HepG2 (cell line): Measurements from ENCODE around the gene KRI1. TPM values are rescaled to one million over a fixed set of nuclear protein-coding genes. Genes with fewer than 3 reads are reported as not detected.

Experiments
- MEIS2 ChIP-seq: sonication (generic); formaldehyde crosslinking; IDR thresholded peaks from 2 replicates; pipeline ENCODE4 v1.9.0; 2021; ENCODE audit warnings: mild to moderate bottlenecking, missing genetic modification reagents
- ZNF205 ChIP-seq: IDR thresholded peaks from 2 replicates; pipeline ENCODE4 v1.6.1; 2018; ENCODE audit warnings: missing biosample characterization, missing genetic modification reagents
- ZNF318 ChIP-seq: sonication (generic); formaldehyde crosslinking; IDR thresholded peaks from 2 replicates; pipeline ENCODE4 v1.4.0; 2020; ENCODE audit warnings: mild to moderate bottlenecking, missing genetic modification reagents
- ZNF639 ChIP-seq: conservative IDR thresholded peaks from 2 replicates; pipeline ENCODE4 v1.6.1; 2018; ENCODE audit warnings: missing genetic modification reagents
- ZNF646 ChIP-seq: sonication (generic); formaldehyde crosslinking; IDR thresholded peaks from 2 replicates; pipeline ENCODE4 v1.9.0; 2021; ENCODE audit warnings: mild to moderate bottlenecking, missing genetic modification reagents
- polyA plus RNA-seq, 8 experiments: library from polyadenylated mRNA; depleted of rRNA in 3 of 8; stranded (reverse) in 7 of 8; unstranded in 1 of 8; fragments of >200 nt; fragmentation: Illumina TruSeq in 4 of 8; extraction: Trizol in 4 of 8; gene quantifications; 2 replicates each; pipeline versions ENCODE4 v1.2.1 to v1.2.3, GENCODE V29; 2011 to 2016; ENCODE audit warnings: low read depth in 4 of 8, missing spikeins in 1 of 8, mixed read lengths in 1 of 8; ENCODE audit not compliant: insufficient read depth in 1 of 8
- total RNA-seq, 5 experiments: library from RNA; depleted of rRNA; stranded (reverse); fragments of >200 nt; fragmentation: Illumina TruSeq; extraction: Trizol; gene quantifications; 2 replicates each; pipeline ENCODE4 v1.2.3, GENCODE V29; 2016; ENCODE audit warnings: low read depth in 1 of 5
- TF ChIP-seq, protein P1 (sequence below): sonication (generic); formaldehyde crosslinking; IDR thresholded peaks from 2 replicates; pipeline ENCODE4 v1.5.1; 2020; ENCODE audit warnings: missing genetic modification reagents, mild to moderate bottlenecking, borderline replicate concordance
- TF ChIP-seq, protein P2 (sequence below): sonication (generic); formaldehyde crosslinking; IDR thresholded peaks from 2 replicates; pipeline ENCODE4 v1.4.0; 2020; ENCODE audit warnings: missing genetic modification reagents, mild to moderate bottlenecking, borderline replicate concordance

The KRI1 gene
- total and polyA plus RNA-seq, 2 of the 13 experiments (the other 11 are each of a cell fraction or from before 2014, with no cell fraction given): 9.1 to 11.7 TPM

GRCh38 chr19:10544242-10544752 is 21.5 kb downstream of the KRI1 start (continued):
- TF ChIP-seq ZNF639 (CRISPR knock-in tag) (no peak), ZNF318 (no peak), MEIS2 (CRISPR knock-in tag) (no peak), ZNF646 (CRISPR knock-in tag) (no peak), ZNF205 (CRISPR knock-in tag) (no peak)
- TF ChIP-seq, protein P1, sequence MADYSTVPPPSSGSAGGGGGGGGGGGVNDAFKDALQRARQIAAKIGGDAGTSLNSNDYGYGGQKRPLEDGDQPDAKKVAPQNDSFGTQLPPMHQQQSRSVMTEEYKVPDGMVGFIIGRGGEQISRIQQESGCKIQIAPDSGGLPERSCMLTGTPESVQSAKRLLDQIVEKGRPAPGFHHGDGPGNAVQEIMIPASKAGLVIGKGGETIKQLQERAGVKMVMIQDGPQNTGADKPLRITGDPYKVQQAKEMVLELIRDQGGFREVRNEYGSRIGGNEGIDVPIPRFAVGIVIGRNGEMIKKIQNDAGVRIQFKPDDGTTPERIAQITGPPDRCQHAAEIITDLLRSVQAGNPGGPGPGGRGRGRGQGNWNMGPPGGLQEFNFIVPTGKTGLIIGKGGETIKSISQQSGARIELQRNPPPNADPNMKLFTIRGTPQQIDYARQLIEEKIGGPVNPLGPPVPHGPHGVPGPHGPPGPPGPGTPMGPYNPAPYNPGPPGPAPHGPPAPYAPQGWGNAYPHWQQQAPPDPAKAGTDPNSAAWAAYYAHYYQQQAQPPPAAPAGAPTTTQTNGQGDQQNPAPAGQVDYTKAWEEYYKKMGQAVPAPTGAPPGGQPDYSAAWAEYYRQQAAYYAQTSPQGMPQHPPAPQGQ: no peak
- TF ChIP-seq, protein P2, sequence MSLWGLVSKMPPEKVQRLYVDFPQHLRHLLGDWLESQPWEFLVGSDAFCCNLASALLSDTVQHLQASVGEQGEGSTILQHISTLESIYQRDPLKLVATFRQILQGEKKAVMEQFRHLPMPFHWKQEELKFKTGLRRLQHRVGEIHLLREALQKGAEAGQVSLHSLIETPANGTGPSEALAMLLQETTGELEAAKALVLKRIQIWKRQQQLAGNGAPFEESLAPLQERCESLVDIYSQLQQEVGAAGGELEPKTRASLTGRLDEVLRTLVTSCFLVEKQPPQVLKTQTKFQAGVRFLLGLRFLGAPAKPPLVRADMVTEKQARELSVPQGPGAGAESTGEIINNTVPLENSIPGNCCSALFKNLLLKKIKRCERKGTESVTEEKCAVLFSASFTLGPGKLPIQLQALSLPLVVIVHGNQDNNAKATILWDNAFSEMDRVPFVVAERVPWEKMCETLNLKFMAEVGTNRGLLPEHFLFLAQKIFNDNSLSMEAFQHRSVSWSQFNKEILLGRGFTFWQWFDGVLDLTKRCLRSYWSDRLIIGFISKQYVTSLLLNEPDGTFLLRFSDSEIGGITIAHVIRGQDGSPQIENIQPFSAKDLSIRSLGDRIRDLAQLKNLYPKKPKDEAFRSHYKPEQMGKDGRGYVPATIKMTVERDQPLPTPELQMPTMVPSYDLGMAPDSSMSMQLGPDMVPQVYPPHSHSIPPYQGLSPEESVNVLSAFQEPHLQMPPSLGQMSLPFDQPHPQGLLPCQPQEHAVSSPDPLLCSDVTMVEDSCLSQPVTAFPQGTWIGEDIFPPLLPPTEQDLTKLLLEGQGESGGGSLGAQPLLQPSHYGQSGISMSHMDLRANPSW (CRISPR knock-in tag): no peak
